HepG2 (cell line): ENCODE data around the gene CHP1. TPM values are rescaled to one million over a fixed set of nuclear protein-coding genes. Genes with fewer than 3 reads are reported as not detected.
A peak's percentile ranks its signal among the peaks of the same experiment; 100 is the strongest.

Experiments
- ARID2 ChIP-seq: sonication (generic); formaldehyde crosslinking; IDR thresholded peaks from 2 replicates; pipeline ENCODE4 v1.8.1; 2022; ENCODE audit warnings: mild to moderate bottlenecking, missing genetic modification reagents, borderline replicate concordance
- ATF7-NPFF ChIP-seq: sonication (generic); formaldehyde crosslinking; IDR thresholded peaks from 2 replicates; pipeline ENCODE4 v1.8.1; 2023; ENCODE audit warnings: mild to moderate bottlenecking, low read depth, missing genetic modification reagents, moderate library complexity
- DNMT1 ChIP-seq: sonication (generic); formaldehyde crosslinking; IDR thresholded peaks from 2 replicates; pipeline ENCODE4 v1.5.1; 2020; ENCODE audit warnings: mild to moderate bottlenecking, missing genetic modification reagents
- GLI4 ChIP-seq: sonication (generic); formaldehyde crosslinking; IDR thresholded peaks from 2 replicates; pipeline ENCODE4 v1.5.1; 2020; ENCODE audit warnings: missing genetic modification reagents, mild to moderate bottlenecking, moderate library complexity, borderline replicate concordance
- JARID2 ChIP-seq: sonication (generic); formaldehyde crosslinking; IDR thresholded peaks from 2 replicates; pipeline ENCODE4 v1.8.1; 2023; ENCODE audit warnings: missing genetic modification reagents, inconsistent platforms; ENCODE audit not compliant: insufficient replicate concordance
- MBD4 ChIP-seq: IDR thresholded peaks from 2 replicates; pipeline ENCODE4 v1.6.1; 2012; ENCODE audit warnings: low read length, inconsistent platforms, borderline replicate concordance
- MED13 ChIP-seq: sonication (generic); formaldehyde crosslinking; IDR thresholded peaks from 2 replicates; pipeline ENCODE4 v1.5.0; 2020; ENCODE audit warnings: missing genetic modification reagents
- MIER2 ChIP-seq: IDR thresholded peaks from 2 replicates; pipeline ENCODE4 v1.6.1; 2016; ENCODE audit warnings: missing biosample characterization, missing genetic modification reagents
- MYC ChIP-seq: sonication (generic); formaldehyde crosslinking; IDR thresholded peaks from 2 replicates; pipeline ENCODE4 v1.9.0; 2021; ENCODE audit warnings: missing genetic modification reagents, borderline replicate concordance
- PHF20 ChIP-seq: sonication (generic); formaldehyde crosslinking; IDR thresholded peaks from 2 replicates; pipeline ENCODE4 v1.5.0; 2020; ENCODE audit warnings: mild to moderate bottlenecking, missing genetic modification reagents
- SRSF9 ChIP-seq: fragments of 200-400 bp; formaldehyde crosslinking; IDR thresholded peaks from 2 replicates; pipeline ENCODE4 v1.6.1; 2018; ENCODE audit warnings: borderline replicate concordance, mild to moderate bottlenecking, low read depth, low read length; ENCODE audit not compliant: insufficient read depth, poor library complexity, severe bottlenecking
- STAG1 ChIP-seq: sonication (generic); formaldehyde crosslinking; IDR thresholded peaks from 2 replicates; pipeline ENCODE4 v1.4.0; 2020; ENCODE audit warnings: missing genetic modification reagents
- TBL1XR1 ChIP-seq: fragments of 150-350 bp; IDR thresholded peaks from 2 replicates; pipeline ENCODE4 v1.6.1; 2014; ENCODE audit warnings: borderline replicate concordance, low read length; ENCODE audit not compliant: partially characterized antibody
- XBP1 ChIP-seq: sonication (generic); formaldehyde crosslinking; IDR thresholded peaks from 2 replicates; pipeline ENCODE4 v1.5.0; 2020; ENCODE audit warnings: missing genetic modification reagents
- ZNF7 ChIP-seq: IDR thresholded peaks from 2 replicates; pipeline ENCODE4 v1.6.1; 2016; ENCODE audit warnings: missing biosample characterization, missing genetic modification reagents
- ZNF703 ChIP-seq: sonication (generic); formaldehyde crosslinking; IDR thresholded peaks from 2 replicates; pipeline ENCODE4 v1.5.1; 2020; ENCODE audit warnings: missing genetic modification reagents, mild to moderate bottlenecking, moderate library complexity, borderline replicate concordance
- ZNF749 ChIP-seq: sonication (generic); formaldehyde crosslinking; IDR thresholded peaks from 2 replicates; pipeline ENCODE4 v1.8.0; 2022; ENCODE audit warnings: mild to moderate bottlenecking, missing genetic modification reagents, moderate library complexity, borderline replicate concordance
- ZSCAN22 ChIP-seq: sonication (generic); formaldehyde crosslinking; IDR thresholded peaks from 2 replicates; pipeline ENCODE4 v1.4.0; 2020; ENCODE audit warnings: mild to moderate bottlenecking, missing genetic modification reagents
- polyA plus RNA-seq, 8 experiments: library from polyadenylated mRNA; depleted of rRNA in 3 of 8; stranded (reverse) in 7 of 8; unstranded in 1 of 8; fragments of >200 nt; fragmentation: Illumina TruSeq in 4 of 8; extraction: Trizol in 4 of 8; gene quantifications; 2 replicates each; pipeline versions ENCODE4 v1.2.1 to v1.2.3, GENCODE V29; 2011 to 2016; ENCODE audit warnings: low read depth in 4 of 8, missing spikeins in 1 of 8, mixed read lengths in 1 of 8; ENCODE audit not compliant: insufficient read depth in 1 of 8
- total RNA-seq, 5 experiments: library from RNA; depleted of rRNA; stranded (reverse); fragments of >200 nt; fragmentation: Illumina TruSeq; extraction: Trizol; gene quantifications; 2 replicates each; pipeline ENCODE4 v1.2.3, GENCODE V29; 2016; ENCODE audit warnings: low read depth in 1 of 5
- TF ChIP-seq, protein P1 (sequence below): sonication (generic); formaldehyde crosslinking; IDR thresholded peaks from 2 replicates; pipeline ENCODE4 v1.4.0; 2020; ENCODE audit warnings: missing genetic modification reagents, borderline replicate concordance
- TF ChIP-seq, protein P2 (sequence below): sonication (generic); formaldehyde crosslinking; IDR thresholded peaks from 2 replicates; pipeline ENCODE4 v1.4.0; 2020; ENCODE audit warnings: missing genetic modification reagents, mild to moderate bottlenecking, borderline replicate concordance
- TF ChIP-seq, protein P3 (sequence below): sonication (generic); formaldehyde crosslinking; IDR thresholded peaks from 2 replicates; pipeline ENCODE4 v1.4.0; 2020; ENCODE audit warnings: mild to moderate bottlenecking, missing genetic modification reagents
- TF ChIP-seq, protein P4 (sequence below): sonication (generic); formaldehyde crosslinking; IDR thresholded peaks from 2 replicates; pipeline ENCODE4 v1.8.0; 2023; ENCODE audit warnings: mild to moderate bottlenecking, missing genetic modification reagents

CHP1 gene
- total and polyA plus RNA-seq, 2 of the 13 experiments (the other 11 are each of a cell fraction or from before 2014, with no cell fraction given), result 49.6 to 76.4 TPM

DNA sequence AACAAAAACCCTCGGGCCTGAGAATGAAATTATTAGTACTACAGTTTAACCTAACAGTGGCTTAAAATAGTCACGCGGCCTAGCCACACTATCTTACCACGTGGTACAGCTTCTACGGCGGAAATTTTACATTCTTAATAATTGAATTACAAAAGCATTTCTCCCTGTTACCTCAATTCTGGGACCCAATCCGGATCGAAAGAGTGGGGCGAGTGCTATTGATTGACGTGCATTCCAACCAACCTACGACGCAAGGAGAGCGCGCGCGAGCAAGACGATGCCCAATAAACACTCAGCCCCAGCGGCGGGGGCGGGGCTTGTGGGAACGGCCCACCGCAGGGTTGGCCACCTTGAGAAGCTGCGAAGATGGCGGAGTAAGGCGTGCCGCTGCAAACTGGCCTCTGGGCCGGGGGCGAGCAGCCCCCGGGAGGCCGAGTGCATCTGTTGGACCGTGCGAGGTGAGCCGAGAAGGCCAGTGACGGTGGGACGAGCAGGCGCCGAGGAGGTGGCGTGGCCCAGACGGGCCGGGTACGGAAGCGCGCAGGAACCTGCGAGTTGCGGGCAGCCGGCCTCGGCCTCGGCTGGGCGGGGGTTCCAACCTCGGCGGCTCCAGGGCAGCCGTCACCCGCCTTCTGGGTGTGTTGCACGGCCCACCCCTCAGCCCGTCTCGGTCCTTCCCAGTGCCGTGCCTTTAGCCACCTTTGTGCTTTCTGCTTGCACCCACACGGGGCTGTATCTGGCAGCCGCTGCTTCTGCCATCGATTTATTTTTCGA is 52.8 kb downstream of the CHP1 start (continued):
- TF ChIP-seq ZNF749 (CRISPR knock-in tag) (peak; percentile 64; the same call in 1 of the 2 replicates), MIER2 (CRISPR knock-in tag) (no peak), ZNF703 (CRISPR knock-in tag) (0 out of 2 replicates have a peak, but pooled peaks have one; percentile 51), SRSF9 (no peak), PHF20 (CRISPR knock-in tag) (peak; percentile 6; the same call in 1 of the 2 replicates), ATF7-NPFF (CRISPR knock-in tag) (peak; percentile 50; the same call in 1 of the 2 replicates), ARID2 (CRISPR knock-in tag) (no peak), DNMT1 (CRISPR knock-in tag) (no peak), XBP1 (no peak), MED13 (CRISPR knock-in tag) (0 out of 2 replicates have a peak, but pooled peaks have one; percentile 56), ZSCAN22 (no peak), MYC (CRISPR knock-in tag) (peak; percentile 68), JARID2 (CRISPR knock-in tag) (no peak), ZNF7 (CRISPR knock-in tag) (no peak), STAG1 (CRISPR knock-in tag) (no peak), MBD4 (no peak), GLI4 (CRISPR knock-in tag) (peak; percentile 44; the same call in 1 of the 2 replicates), TBL1XR1 (no peak)
- TF ChIP-seq, protein P1, sequence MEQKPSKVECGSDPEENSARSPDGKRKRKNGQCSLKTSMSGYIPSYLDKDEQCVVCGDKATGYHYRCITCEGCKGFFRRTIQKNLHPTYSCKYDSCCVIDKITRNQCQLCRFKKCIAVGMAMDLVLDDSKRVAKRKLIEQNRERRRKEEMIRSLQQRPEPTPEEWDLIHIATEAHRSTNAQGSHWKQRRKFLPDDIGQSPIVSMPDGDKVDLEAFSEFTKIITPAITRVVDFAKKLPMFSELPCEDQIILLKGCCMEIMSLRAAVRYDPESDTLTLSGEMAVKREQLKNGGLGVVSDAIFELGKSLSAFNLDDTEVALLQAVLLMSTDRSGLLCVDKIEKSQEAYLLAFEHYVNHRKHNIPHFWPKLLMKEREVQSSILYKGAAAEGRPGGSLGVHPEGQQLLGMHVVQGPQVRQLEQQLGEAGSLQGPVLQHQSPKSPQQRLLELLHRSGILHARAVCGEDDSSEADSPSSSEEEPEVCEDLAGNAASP (CRISPR knock-in tag), result peak; percentile 16; the same call in 1 of the 2 replicates
- TF ChIP-seq, protein P2, sequence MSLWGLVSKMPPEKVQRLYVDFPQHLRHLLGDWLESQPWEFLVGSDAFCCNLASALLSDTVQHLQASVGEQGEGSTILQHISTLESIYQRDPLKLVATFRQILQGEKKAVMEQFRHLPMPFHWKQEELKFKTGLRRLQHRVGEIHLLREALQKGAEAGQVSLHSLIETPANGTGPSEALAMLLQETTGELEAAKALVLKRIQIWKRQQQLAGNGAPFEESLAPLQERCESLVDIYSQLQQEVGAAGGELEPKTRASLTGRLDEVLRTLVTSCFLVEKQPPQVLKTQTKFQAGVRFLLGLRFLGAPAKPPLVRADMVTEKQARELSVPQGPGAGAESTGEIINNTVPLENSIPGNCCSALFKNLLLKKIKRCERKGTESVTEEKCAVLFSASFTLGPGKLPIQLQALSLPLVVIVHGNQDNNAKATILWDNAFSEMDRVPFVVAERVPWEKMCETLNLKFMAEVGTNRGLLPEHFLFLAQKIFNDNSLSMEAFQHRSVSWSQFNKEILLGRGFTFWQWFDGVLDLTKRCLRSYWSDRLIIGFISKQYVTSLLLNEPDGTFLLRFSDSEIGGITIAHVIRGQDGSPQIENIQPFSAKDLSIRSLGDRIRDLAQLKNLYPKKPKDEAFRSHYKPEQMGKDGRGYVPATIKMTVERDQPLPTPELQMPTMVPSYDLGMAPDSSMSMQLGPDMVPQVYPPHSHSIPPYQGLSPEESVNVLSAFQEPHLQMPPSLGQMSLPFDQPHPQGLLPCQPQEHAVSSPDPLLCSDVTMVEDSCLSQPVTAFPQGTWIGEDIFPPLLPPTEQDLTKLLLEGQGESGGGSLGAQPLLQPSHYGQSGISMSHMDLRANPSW (CRISPR knock-in tag), result no peak
- TF ChIP-seq, protein P3, sequence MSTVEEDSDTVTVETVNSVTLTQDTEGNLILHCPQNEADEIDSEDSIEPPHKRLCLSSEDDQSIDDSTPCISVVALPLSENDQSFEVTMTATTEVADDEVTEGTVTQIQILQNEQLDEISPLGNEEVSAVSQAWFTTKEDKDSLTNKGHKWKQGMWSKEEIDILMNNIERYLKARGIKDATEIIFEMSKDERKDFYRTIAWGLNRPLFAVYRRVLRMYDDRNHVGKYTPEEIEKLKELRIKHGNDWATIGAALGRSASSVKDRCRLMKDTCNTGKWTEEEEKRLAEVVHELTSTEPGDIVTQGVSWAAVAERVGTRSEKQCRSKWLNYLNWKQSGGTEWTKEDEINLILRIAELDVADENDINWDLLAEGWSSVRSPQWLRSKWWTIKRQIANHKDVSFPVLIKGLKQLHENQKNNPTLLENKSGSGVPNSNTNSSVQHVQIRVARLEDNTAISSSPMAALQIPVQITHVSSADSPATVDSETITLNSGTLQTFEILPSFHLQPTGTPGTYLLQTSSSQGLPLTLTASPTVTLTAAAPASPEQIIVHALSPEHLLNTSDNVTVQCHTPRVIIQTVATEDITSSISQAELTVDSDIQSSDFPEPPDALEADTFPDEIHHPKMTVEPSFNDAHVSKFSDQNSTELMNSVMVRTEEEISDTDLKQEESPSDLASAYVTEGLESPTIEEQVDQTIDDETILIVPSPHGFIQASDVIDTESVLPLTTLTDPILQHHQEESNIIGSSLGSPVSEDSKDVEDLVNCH (CRISPR knock-in tag), result no peak
- TF ChIP-seq, protein P4, sequence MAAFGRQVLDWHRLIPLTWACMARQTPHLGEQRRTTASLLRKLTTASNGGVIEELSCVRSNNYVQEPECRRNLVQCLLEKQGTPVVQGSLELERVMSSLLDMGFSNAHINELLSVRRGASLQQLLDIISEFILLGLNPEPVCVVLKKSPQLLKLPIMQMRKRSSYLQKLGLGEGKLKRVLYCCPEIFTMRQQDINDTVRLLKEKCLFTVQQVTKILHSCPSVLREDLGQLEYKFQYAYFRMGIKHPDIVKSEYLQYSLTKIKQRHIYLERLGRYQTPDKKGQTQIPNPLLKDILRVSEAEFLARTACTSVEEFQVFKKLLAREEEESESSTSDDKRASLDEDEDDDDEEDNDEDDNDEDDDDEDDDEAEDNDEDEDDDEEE (CRISPR knock-in tag), result 0 out of 2 replicates have a peak, but pooled peaks have one; percentile 45
